HG02884 (cell line): Measurements from ENCODE around the gene WSCD2.

Experiments
- ATAC-seq: cut with Tn5 transposase; IDR thresholded peaks from one replicate; pipeline ENCODE4 v1.9.1; 2021; ENCODE audit warnings: mild to moderate bottlenecking, moderate library complexity; ENCODE audit not compliant: unreplicated experiment

Gene WSCD2

GRCh38 chr12:108257004-108257403 lies 127.9 kb downstream of the WSCD2 start:
- no peak for ATAC-seq

GRCh38 chr12:108257610-108258106 lies 128.6 kb downstream of the WSCD2 start:
- no peak for ATAC-seq

GRCh38 chr12:108260039-108260438 lies 131.0 kb downstream of the WSCD2 start:
- ATAC-seq = no peak

DNA sequence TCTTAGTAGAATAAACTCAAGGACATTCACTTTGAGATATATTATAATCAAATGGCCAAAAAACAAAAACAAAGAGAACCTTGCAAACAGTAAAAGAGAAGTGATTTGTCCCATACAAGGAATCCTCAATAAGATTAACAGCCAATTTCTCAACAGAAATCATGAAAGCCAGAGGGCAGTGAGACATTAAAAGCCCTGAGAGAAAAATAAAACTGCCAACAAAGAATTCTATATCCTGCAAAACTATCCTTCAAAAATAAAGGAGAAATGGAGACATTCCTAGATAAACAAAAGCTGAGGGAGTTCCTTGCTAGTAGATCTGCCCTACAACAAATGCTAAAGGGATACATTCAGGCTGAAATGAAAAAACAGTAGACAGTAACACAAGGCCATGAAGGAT lies 131.9 kb downstream of the WSCD2 start:
- ATAC-seq = no peak

DNA sequence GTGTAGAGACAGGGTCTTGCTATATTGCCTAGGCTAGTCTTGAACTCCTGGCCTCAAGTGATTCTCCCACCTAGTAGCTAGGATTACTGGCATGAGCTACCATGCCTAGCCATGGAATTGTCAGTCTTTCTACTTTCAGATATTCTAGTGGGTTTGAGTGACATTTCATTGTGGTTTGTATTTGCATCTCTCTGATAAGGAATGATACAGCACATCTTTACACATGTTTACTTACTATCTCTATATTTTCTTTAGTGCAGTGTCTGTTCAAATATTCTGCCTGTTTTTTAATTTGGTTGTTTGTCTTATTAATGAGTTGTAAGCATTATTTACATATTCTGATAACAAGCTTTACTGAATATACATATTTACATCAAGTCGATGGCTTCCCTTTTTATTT lies 136.4 kb downstream of the WSCD2 start:
- no peak for ATAC-seq

DNA sequence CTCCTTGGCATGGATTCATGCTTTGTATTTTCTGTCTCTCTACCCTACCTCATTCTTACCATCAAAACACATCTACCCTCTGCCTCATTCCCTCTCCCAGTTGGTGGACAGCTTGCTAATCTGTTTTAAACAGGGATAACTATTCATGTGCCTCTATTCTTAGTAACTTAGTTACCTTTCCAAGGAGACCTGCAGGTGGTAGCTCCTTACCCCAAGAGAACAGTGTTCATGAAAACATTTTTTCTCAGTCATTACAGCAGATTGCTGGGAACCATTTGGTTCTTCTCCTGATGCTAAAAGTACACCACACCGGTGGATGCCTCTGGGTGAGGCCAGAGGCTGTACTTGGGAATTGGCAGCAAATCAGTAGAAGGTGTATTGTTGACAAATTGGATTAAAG lies 137.0 kb downstream of the WSCD2 start:
- ATAC-seq = no peak

DNA sequence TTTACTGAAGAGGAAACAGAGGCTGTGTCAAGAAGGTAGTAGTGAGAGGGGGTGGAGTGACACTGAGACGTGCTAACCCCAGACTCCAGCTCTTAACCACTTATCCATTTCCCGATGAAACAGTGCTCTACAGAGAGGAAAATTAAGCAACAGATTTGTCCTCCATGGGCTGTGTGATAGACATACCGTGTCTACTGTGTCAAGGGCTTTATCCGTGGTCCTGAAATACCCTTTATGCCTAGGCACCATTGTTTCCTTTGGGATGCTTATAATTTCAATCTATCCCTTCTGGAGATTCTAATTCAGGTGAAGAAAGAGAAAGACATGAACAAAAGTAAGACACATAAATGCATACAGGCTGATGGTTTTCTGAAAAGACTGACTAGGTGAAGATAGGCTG lies 138.4 kb downstream of the WSCD2 start:
- ATAC-seq = no peak

- ATAC-seq = no peak
Measured at GRCh38 chr12:108268397-108268796, 139.3 kb downstream of the WSCD2 start.

DNA sequence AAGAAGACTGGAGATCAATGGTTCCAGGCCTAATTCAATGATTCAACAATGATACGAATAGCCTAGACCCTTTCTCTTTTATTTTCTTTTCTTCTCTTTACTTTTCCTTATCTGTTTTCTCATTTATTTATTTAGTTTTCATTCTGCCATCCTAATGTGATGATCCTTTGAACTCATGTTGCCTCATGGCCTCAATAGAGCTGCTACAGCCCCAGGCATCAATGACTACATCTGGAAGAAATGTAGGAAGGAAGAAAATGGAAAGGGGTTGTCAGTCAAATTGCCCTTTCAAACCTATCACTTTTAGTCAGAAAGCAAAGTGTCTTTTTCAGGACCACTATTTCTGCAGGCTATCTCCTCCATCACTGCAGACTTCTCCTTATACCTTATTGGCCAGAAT lies 140.1 kb downstream of the WSCD2 start:
- no peak for ATAC-seq

DNA sequence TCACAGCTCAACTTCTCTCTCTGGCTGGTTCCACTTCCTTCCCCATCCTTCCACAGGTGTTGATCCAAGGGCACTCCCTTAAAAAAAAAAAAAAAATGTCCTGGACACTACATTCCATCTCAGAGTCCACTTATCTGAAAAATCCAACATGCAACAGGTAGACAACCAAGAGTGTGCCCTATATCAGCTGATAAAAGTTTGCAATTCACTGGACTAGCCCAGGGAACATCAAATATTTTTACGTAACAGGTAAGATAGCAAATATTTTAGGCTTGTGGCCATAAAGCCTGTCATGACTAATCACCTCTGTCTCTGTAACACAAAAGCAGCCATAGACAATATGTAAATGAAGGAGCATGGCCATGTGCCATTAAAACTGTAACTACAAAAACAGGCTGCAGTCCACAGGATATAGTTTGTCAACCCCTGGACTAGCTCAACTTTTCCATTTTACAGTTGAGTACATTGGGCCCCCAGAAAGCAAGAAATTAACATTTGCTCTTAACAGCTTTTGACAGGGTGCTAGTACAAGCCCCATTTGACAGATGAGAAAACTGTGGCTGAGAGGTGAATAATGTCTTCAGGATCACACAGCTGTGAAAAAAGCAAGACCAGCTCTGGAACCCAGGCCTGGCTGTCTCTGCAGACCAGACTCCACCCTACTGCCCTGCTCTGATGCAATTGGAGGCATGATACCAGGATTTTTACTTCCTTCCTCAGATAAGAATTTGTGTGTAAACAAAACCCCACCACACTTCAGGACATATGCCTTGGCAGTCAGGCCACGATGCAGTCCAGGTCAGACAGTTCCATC lies 141.2 kb downstream of the WSCD2 start:
- ATAC-seq = no peak

DNA sequence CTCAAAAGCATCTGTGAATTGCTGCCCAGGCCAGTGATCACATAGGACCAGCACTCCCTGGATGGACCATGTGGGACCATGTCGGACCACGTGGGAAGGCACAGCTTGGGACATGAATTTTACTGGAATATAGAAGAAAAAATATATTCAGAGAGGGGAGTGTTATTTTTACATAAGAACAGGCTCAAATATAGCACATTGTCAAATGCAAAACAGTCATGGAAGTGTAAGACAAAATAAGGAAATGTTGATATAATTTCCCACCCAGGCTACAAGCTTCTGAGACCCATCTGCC lies 141.7 kb downstream of the WSCD2 start:
- no peak for ATAC-seq

DNA sequence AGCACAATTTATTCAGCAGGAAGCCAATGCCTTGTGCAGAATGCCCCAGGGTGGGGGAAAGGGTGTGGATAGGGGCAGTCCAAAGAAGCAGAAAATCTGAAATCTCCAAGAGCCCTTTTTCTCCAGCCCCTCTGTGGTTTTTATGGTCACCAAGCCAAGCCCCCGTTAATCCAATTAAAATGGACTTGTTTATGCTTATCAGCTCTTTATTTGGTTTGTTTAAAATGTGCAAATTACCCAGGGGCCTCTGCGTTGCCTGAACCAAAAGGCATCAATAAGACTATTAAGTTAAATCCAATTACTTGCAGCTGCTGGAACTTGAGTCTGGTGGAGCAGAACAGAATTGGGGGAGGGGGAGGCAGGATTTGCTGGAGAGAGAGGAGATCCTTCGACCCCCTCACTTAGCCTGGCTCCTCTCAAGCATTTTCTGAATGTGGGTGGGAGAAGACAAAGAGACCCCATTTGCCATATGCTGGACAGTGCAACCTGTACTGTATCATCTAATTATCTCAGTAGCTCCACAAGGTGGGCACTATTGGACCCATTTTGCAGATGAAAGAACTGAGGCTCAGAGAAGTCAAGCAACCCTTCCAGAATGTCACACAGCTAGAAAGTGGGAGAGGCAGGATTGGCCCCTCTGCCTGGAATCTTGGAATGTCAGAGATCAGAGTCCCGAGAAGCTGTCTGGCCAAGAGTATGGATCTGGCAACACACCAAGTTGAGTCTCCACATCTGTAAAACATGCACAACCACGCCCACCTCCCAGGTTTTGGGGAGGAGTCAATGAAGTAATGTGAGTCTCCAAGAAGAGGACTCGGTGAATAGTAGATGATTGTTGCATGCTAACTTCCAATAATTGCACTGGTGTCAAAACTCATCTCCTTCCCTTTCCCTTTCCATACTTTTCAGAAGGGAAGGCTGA lies 143.1 kb downstream of the WSCD2 start:
- no peak for ATAC-seq

DNA sequence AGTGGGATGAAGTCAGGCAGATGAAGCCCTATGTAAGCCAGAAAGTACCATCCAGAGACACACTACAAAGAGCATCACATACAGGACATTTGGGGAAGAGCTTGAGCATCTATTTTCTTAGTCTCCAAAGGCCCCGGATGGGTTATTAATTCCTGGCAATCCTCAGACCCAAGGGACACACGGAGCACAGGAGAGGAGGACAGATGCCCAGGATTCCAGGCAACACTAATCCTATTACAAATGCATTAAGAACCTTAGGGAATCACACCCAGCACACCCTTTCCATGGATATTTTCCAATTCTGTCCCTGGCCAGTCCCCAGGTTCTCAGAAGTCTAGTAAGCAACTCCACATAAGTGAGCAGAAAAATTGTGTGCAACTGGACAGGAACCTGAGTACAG lies 144.1 kb downstream of the WSCD2 start:
- no peak for ATAC-seq

GRCh38 chr12:108277613-108278012 lies 148.5 kb downstream of the WSCD2 start:
- no peak for ATAC-seq

- no peak for ATAC-seq
Measured at GRCh38 chr12:108282160-108282559, 153.1 kb downstream of the WSCD2 start.

- ATAC-seq = no peak
Measured at GRCh38 chr12:108282676-108283075, 153.6 kb downstream of the WSCD2 start.

- ATAC-seq = no peak
Measured at GRCh38 chr12:108284163-108284562, 155.1 kb downstream of the WSCD2 start.

DNA sequence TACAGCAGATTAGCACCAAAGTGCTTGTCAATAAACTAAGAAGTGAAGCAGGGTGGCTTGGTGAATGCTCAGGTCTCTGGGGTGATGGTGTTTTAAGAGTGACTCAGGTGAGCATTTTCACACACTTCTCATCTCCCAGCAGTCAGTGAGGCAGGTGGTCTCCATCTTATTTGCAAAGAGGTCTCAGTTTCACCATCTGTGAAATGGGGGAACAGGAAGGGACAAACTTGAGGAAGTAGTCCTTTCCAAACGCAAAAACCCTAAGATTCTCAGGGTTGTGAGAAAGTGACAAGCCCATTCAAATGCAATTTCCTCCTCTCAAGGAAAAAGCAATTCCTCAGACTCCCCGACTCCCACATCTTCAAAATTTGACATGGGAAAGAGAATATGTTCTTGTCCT lies 155.9 kb downstream of the WSCD2 start:
- ATAC-seq = no peak

- ATAC-seq = no peak
Measured at GRCh38 chr12:108287227-108287626, 158.1 kb downstream of the WSCD2 start.

- no peak for ATAC-seq
Measured at GRCh38 chr12:108289350-108290161, 160.5 kb downstream of the WSCD2 start.

GRCh38 chr12:108295641-108296040 lies 166.6 kb downstream of the WSCD2 start:
- no peak for ATAC-seq
